Endothelial cell of umbilical vein (primary cell): Measurements from ENCODE around the gene NYAP1. TPM values are rescaled to one million over a fixed set of nuclear protein-coding genes. Genes with fewer than 3 reads are reported as not detected.

Experiments
- BruUV-seq: library from RNA; stranded (reverse); fragments of 400-500 nt; replicated peaks from 2 replicates; lab custom pipeline; 2021; lab: Mats Ljungman, UMichigan
- CTCF ChIA-PET: fragments of 300-600, 350-600 bp; sonication (Branson Sonifier 250); formaldehyde crosslinking; loops from one replicate; lab custom pipeline; 2021; ENCODE audit warnings: antibody characterized with exemption, inconsistent platforms; lab: Charles Lee
- POLR2A ChIA-PET: fragments of 300-600, 350-600 bp; sonication (Branson Sonifier 250); formaldehyde crosslinking; loops from one replicate; lab custom pipeline; 2021; ENCODE audit warnings: antibody characterized with exemption, inconsistent platforms; lab: Charles Lee
- DNase-seq: peaks from one replicate; pipeline ENCODE4 v3.0.0-alpha.2; 2011; ENCODE audit warnings: low read depth, low spot score
- FAIRE-seq: peaks from 2 replicates; lab custom pipeline; 2011; peaks lifted over from hg19 to GRCh38; lab: Jason Lieb, UNC
- H2AFZ ChIP-seq: 2 replicates; pipeline ENCODE4 v1.6.0; 2012; ENCODE audit warnings: low read depth, low read length, control low read depth, inconsistent platforms
- H3K27ac ChIP-seq: 2 replicates; pipeline ENCODE4 v1.5.1; 2011; ENCODE audit warnings: low read depth, mild to moderate bottlenecking, control low read depth, low read length, moderate library complexity; ENCODE audit not compliant: insufficient read depth
- H3K27me3 ChIP-seq, 2 experiments: 2 replicates each; pipeline versions ENCODE4 v1.6.0 to v1.6.1; 2011; ENCODE audit warnings: low read length in 2 of 2, mixed read lengths in 1 of 2; ENCODE audit not compliant: control insufficient read depth in 2 of 2, insufficient read depth in 2 of 2
- H3K36me3 ChIP-seq, 2 experiments: 2 replicates in 1 of 2; 3 replicates in 1 of 2; pipeline ENCODE4 v1.5.1; 2011; ENCODE audit warnings: low read length in 2 of 2, mild to moderate bottlenecking in 1 of 2, moderate library complexity in 1 of 2; ENCODE audit not compliant: control insufficient read depth in 2 of 2, insufficient read depth in 2 of 2; ENCODE audit errors: extremely low read depth in 1 of 2
- H3K4me1 ChIP-seq: 3 replicates; pipeline ENCODE4 v1.5.1; 2011; ENCODE audit warnings: mild to moderate bottlenecking, low read length; ENCODE audit not compliant: control insufficient read depth, insufficient read depth; ENCODE audit errors: extremely low read depth
- H3K4me2 ChIP-seq: 2 replicates; pipeline ENCODE4 v1.6.1; 2011; ENCODE audit warnings: low read length, control low read depth, mixed read lengths; ENCODE audit not compliant: insufficient read depth
- H3K4me3 ChIP-seq, 3 experiments: fragments of 200-600 bp in 1 of 3; sonication (generic), shearing (Covaris generic) in 1 of 3; replicated peaks in 1 of 3; 2 replicates each; pipeline ENCODE4 v1.5.1; 2011 to 2016; ENCODE audit warnings: control low read depth in 3 of 3, low read length in 3 of 3, mild to moderate bottlenecking in 2 of 3, inconsistent platforms in 1 of 3, low read depth in 1 of 3, moderate library complexity in 1 of 3; ENCODE audit not compliant: insufficient read depth in 1 of 3
- H3K79me2 ChIP-seq: 2 replicates; pipeline ENCODE4 v1.6.0; 2012; ENCODE audit warnings: low read length, inconsistent platforms; ENCODE audit not compliant: control insufficient read depth, insufficient read depth
- H3K9ac ChIP-seq: replicated peaks from 2 replicates; pipeline ENCODE3; 2011; ENCODE audit warnings: low read length, control low read depth; ENCODE audit not compliant: insufficient read depth; ENCODE audit errors: extremely low read depth
- H3K9me1 ChIP-seq: replicated peaks from 3 replicates; pipeline ENCODE4 v1.6.0; 2011; ENCODE audit warnings: mild to moderate bottlenecking, low read length; ENCODE audit not compliant: control insufficient read depth, insufficient read depth; ENCODE audit errors: extremely low read depth
- H3K9me3 ChIP-seq: replicated peaks from 2 replicates; pipeline ENCODE4 v1.5.1; 2012; ENCODE audit warnings: low read length, inconsistent platforms; ENCODE audit not compliant: control insufficient read depth, insufficient read depth
- H4K20me1 ChIP-seq: replicated peaks from 2 replicates; pipeline ENCODE3; 2011; ENCODE audit warnings: mild to moderate bottlenecking, low read length; ENCODE audit not compliant: control insufficient read depth, insufficient read depth; ENCODE audit errors: extremely low read depth
- EZH2 ChIP-seq: IDR thresholded peaks from 2 replicates; pipeline ENCODE4 v1.6.1; 2012; ENCODE audit warnings: borderline replicate concordance, low read depth, mild to moderate bottlenecking, moderate library complexity, low read length, inconsistent platforms; ENCODE audit not compliant: severe bottlenecking
- FOS ChIP-seq: IDR thresholded peaks from 2 replicates; pipeline ENCODE4 v1.6.1; 2011; ENCODE audit warnings: mild to moderate bottlenecking, low read length, moderate library complexity, borderline replicate concordance; ENCODE audit not compliant: insufficient read depth
- GATA2 ChIP-seq: IDR thresholded peaks from 2 replicates; pipeline ENCODE4 v1.7.0; 2011; ENCODE audit warnings: low read depth, mild to moderate bottlenecking, moderate library complexity, mixed read lengths, low read length; ENCODE audit not compliant: insufficient read length, insufficient read depth
- JUN ChIP-seq: IDR thresholded peaks from 2 replicates; pipeline ENCODE4 v1.6.1; 2011; ENCODE audit warnings: borderline replicate concordance, low read depth; ENCODE audit not compliant: insufficient read length, insufficient read depth
- MYC ChIP-seq: IDR thresholded peaks from one replicate; pipeline ENCODE4 v1.6.1; 2011; ENCODE audit warnings: mild to moderate bottlenecking, low read depth, low read length
- POLR2A ChIP-seq: IDR thresholded peaks from 2 replicates; pipeline ENCODE4 v1.6.1; 2012; ENCODE audit warnings: low read depth, mild to moderate bottlenecking, control low read depth, low read length
- POLR2AphosphoS5 ChIP-seq: IDR thresholded peaks from 2 replicates; pipeline ENCODE4 v1.6.1; 2012; ENCODE audit warnings: low read depth, mild to moderate bottlenecking, control low read depth, low read length, moderate library complexity; ENCODE audit not compliant: insufficient read depth
- dilution Hi-C: fragments of 300-500 bp; cut with MboI; formaldehyde crosslinking; loops from one replicate; pipeline ENCODE4 v1.15.0; 2019; ENCODE audit warnings: low sequenced_read_pairs; ENCODE audit not compliant: extremely low pct_ligation_motif_present
- intact Hi-C: fragments of 100-400 bp; cut with micrococcal nuclease; formaldehyde crosslinking; loops from one replicate; pipeline ENCODE4 v1.10.0; 2022
- polyA plus RNA-seq, 4 experiments: library from polyadenylated mRNA; depleted of rRNA in 3 of 4; stranded (reverse) in 3 of 4; unstranded in 1 of 4; fragments of >200 nt; gene quantifications; 2 replicates each; pipeline versions ENCODE4 v1.2.1 to v1.2.3, GENCODE V29; 2011 to 2012; ENCODE audit warnings: missing spikeins in 1 of 4
- total RNA-seq: library from RNA; stranded (reverse); gene quantifications from 2 replicates; pipeline ENCODE4 v1.2.3, GENCODE V29; 2021
- TF ChIP-seq, protein P1 (sequence below): IDR thresholded peaks from 2 replicates; pipeline ENCODE4 v1.6.1; 2011; ENCODE audit not compliant: insufficient read depth, insufficient read length

NYAP1 gene
- total and polyA plus RNA-seq, 2 donors (not counting 3 experiments of a cell fraction or from before 2014, with no cell fraction given) = 0.37 to 2.8 TPM

DNA sequence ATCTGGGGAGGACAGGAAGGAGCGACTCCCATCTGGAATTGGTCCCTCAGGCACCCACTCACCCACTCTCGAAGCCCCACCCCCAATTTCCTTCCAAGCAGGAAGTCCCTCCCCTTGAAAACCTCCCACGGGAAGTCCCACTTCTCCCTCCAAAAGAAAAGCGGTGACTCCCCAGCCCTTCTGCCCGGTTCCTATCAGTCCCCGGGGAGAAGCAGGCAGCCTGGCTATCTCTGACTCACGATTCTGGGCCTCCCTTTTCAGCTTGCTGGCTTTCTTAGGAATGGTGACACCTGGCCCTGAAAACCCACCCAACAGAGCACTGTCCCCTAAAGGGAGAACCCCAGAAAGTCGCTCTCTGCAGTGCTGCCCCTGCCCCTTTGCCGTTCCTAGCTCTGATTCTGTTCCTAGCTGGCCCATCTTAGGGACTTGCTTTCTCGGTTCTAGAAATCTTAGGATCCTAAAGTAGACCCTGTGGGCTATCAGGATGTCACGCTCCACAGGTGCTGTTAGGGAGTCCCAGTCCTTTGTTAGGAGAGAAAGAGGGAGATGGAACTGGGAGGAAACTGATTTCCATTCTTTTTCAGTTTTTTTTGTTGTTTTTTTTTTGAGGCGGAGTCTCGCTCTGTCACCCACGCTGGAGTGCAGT, 10.8 kb upstream of the NYAP1 start:
- Histone ChIP-seq H3K27ac (no peak overlapping the region), H3K9me3 (no peaks in the 10 kb centered on the region), H3K79me2 (peaks cover 37% of the 10 kb centered on the region), H3K9ac (no peak overlapping the region), H3K36me3 (peaks cover 2 to 19% of the 10 kb centered on the region in 2 experiments), H4K20me1 (no peaks in the 10 kb centered on the region), H2AFZ (no peak overlapping the region), H3K4me3 (no peak overlapping the region), H3K9me1 (no peaks in the 10 kb centered on the region), H3K4me1 (peaks cover 26% of the 10 kb centered on the region), H3K27me3 (no peaks in the 10 kb centered on the region), H3K4me2 (peak overlapping the region; percentile 26)
- FAIRE-seq (peak; percentile 57), DNase-seq (no peak)
- TF ChIP-seq, protein P1, sequence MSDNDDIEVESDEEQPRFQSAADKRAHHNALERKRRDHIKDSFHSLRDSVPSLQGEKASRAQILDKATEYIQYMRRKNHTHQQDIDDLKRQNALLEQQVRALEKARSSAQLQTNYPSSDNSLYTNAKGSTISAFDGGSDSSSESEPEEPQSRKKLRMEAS = no peak
- TF ChIP-seq JUN (no peak), POLR2AphosphoS5 (no peak), GATA2 (no peak), MYC (no peak), POLR2A (no peak), EZH2 (no peak), FOS (peak; percentile 14)
- POLR2A ChIA-PET = interaction anchor here (0.6 kb wide), 1 partner anchor 113 kb away, joined by 3 read pairs; the partner anchor contains the start of gene FBXO24
- CTCF ChIA-PET = interaction anchor here (0.6 to 7.8 kb wide), 3 partner anchors 10 to 87 kb away, joined by 3 to 70 read pairs (median 4); no protein-coding TSS in a partner anchor
- intact Hi-C loops (no loop called here), dilution Hi-C loops (no loop called here)
- no TSS peak for BruUV-seq
